Smooth muscle cell (in vitro differentiated cells): ENCODE data around the gene INPP5F. TPM values are rescaled to one million over a fixed set of nuclear protein-coding genes. Genes with fewer than 3 reads are reported as not detected.

Experiments
- DNase-seq: peaks from one replicate; lab custom pipeline; 2025; ENCODE audit not compliant: unreplicated experiment; lab: John Stamatoyannopoulos, UW
- H2AFZ ChIP-seq: fragments of 200-600 bp; sonication (generic); 2 replicates; pipeline ENCODE4 v1.6.0; 2016; ENCODE audit warnings: antibody characterized with exemption, low read depth, mild to moderate bottlenecking
- H3F3A ChIP-seq: fragments of 200-600 bp; sonication (generic); 2 replicates; pipeline ENCODE4 v1.6.0; 2017; ENCODE audit warnings: antibody characterized with exemption, low read depth
- H3K27ac ChIP-seq: fragments of 200-600 bp; sonication (generic); 2 replicates; pipeline ENCODE4 v1.5.1; 2016; ENCODE audit warnings: low read depth, mild to moderate bottlenecking
- H3K27me3 ChIP-seq: fragments of 200-600 bp; sonication (generic); 2 replicates; pipeline ENCODE4 v1.6.1; 2016; ENCODE audit warnings: low read depth, mild to moderate bottlenecking
- H3K36me3 ChIP-seq: fragments of 200-600 bp; sonication (generic); 2 replicates; pipeline ENCODE4 v1.5.1; 2016; ENCODE audit warnings: low read depth
- H3K4me1 ChIP-seq: fragments of 200-600 bp; sonication (generic); 2 replicates; pipeline ENCODE4 v1.5.1; 2016; ENCODE audit warnings: low read depth
- H3K4me2 ChIP-seq: fragments of 200-600 bp; sonication (generic); 2 replicates; pipeline ENCODE4 v1.6.0; 2016; ENCODE audit warnings: mild to moderate bottlenecking
- H3K4me3 ChIP-seq: fragments of 200-600 bp; sonication (generic); 2 replicates; pipeline ENCODE4 v1.5.1; 2016; ENCODE audit warnings: mild to moderate bottlenecking
- H3K79me2 ChIP-seq: fragments of 200-600 bp; sonication (generic); 2 replicates; pipeline ENCODE4 v1.6.0; 2016; ENCODE audit warnings: low read depth, mild to moderate bottlenecking
- H3K9ac ChIP-seq: fragments of 200-600 bp; sonication (generic); 2 replicates; pipeline ENCODE4 v1.6.0; 2016; ENCODE audit warnings: low read depth
- H3K9me3 ChIP-seq: fragments of 200-600 bp; sonication (generic); replicated peaks from 2 replicates; pipeline ENCODE4 v1.5.1; 2016; ENCODE audit warnings: low read depth
- H4K20me1 ChIP-seq: fragments of 200-600 bp; sonication (generic); 2 replicates; pipeline ENCODE4 v1.6.0; 2016; ENCODE audit warnings: low read depth
- WGBS: methylation state at CpG from one replicate; pipeline ENCODE4 v1.1.7; 2016; ENCODE audit warnings: low lambda C conversion rate; 5-methylcytosine and 5-hydroxymethylcytosine counted together
- polyA plus RNA-seq: library from polyadenylated mRNA; unstranded; fragments of >200 nt; fragmentation: Nextera tagmentation; extraction: Ambion mirVana; gene quantifications from 2 replicates; pipeline ENCODE4 v1.2.1, GENCODE V29; 2016
- total RNA-seq: library from RNA; depleted of rRNA; stranded (reverse); fragments of >200 nt; gene quantifications from 2 replicates; pipeline ENCODE4 v1.2.3, GENCODE V29; 2014
- TF ChIP-seq, protein P1 (sequence below): fragments of 200-600 bp; sonication (generic); IDR thresholded peaks from 2 replicates; pipeline ENCODE4 v1.5.1; 2017; ENCODE audit warnings: borderline replicate concordance, mild to moderate bottlenecking, antibody characterized with exemption; ENCODE audit not compliant: insufficient read depth, poor library complexity, severe bottlenecking

Gene INPP5F
- total and polyA plus RNA-seq, 2 experiments from 2014 or later = 15.9 to 106 TPM

DNA sequence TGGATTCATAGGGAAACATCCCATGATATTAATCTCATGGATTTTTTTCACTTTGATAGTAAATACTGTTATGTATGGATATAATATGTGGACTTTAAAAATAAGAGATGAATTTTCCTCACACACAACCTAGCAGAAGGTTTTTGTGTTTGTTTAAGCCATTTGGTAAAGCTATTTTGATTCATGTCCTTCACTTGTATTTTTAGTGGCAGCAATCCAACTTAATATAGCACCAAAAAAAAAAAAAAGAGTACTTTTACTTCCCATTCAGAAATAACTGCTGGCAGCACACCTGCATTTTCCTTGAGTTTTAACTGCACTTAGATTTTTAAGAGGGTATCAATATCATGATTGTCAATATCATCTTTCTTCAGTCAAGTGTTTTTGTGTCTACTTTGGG is 86.8 kb downstream of the INPP5F start:
- no peak for DNase-seq
- Histone ChIP-seq H2AFZ (no peak overlapping the region), H3K79me2 (no peaks in the 10 kb centered on the region), H3K4me1 (peaks cover 4% of the 10 kb centered on the region), H3F3A (peaks cover 4% of the 10 kb centered on the region), H3K9me3 (no peaks in the 10 kb centered on the region), H3K4me2 (no peak overlapping the region), H3K27ac (no peak overlapping the region), H3K9ac (no peak overlapping the region), H4K20me1 (no peaks in the 10 kb centered on the region), H3K4me3 (no peak overlapping the region), H3K36me3 (no peaks in the 10 kb centered on the region), H3K27me3 (no peaks in the 10 kb centered on the region)
- TF ChIP-seq, protein P1, sequence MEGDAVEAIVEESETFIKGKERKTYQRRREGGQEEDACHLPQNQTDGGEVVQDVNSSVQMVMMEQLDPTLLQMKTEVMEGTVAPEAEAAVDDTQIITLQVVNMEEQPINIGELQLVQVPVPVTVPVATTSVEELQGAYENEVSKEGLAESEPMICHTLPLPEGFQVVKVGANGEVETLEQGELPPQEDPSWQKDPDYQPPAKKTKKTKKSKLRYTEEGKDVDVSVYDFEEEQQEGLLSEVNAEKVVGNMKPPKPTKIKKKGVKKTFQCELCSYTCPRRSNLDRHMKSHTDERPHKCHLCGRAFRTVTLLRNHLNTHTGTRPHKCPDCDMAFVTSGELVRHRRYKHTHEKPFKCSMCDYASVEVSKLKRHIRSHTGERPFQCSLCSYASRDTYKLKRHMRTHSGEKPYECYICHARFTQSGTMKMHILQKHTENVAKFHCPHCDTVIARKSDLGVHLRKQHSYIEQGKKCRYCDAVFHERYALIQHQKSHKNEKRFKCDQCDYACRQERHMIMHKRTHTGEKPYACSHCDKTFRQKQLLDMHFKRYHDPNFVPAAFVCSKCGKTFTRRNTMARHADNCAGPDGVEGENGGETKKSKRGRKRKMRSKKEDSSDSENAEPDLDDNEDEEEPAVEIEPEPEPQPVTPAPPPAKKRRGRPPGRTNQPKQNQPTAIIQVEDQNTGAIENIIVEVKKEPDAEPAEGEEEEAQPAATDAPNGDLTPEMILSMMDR = no peak

DNA sequence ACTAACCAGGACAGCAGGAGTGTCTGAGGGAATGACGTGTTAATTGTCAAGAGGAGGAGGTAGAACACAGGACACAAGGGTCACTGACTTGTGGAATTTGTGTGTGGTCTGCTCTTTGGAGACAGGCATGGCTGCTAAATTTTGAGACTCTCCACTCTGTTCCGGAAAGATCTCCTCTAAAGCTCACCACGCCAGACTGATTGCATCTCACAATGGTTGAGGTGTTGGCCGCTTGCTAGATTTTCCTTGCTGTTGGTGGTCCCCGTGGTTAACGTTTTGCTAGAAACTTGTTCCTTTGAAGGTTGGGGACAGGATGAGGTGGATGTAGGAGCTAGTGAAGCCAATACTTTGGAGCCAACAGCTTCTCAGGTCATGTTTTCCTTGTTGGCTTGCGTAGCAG is 89.8 kb downstream of the INPP5F start:
- over 99% methylated on average over 7 of the region's 7 CpGs for WGBS
- Histone ChIP-seq H3K4me2 (no peak overlapping the region), H3K36me3 (no peaks in the 10 kb centered on the region), H3K27ac (no peak overlapping the region), H3K9me3 (no peaks in the 10 kb centered on the region), H3K27me3 (no peaks in the 10 kb centered on the region), H3K79me2 (peaks cover 21% of the 10 kb centered on the region), H3K9ac (no peak overlapping the region), H3F3A (peaks cover 3% of the 10 kb centered on the region), H3K4me1 (peaks cover 6% of the 10 kb centered on the region), H4K20me1 (peaks cover 14% of the 10 kb centered on the region), H3K4me3 (no peak overlapping the region), H2AFZ (no peak overlapping the region)
- TF ChIP-seq, protein P1 = no peak
- no peak for DNase-seq

DNA sequence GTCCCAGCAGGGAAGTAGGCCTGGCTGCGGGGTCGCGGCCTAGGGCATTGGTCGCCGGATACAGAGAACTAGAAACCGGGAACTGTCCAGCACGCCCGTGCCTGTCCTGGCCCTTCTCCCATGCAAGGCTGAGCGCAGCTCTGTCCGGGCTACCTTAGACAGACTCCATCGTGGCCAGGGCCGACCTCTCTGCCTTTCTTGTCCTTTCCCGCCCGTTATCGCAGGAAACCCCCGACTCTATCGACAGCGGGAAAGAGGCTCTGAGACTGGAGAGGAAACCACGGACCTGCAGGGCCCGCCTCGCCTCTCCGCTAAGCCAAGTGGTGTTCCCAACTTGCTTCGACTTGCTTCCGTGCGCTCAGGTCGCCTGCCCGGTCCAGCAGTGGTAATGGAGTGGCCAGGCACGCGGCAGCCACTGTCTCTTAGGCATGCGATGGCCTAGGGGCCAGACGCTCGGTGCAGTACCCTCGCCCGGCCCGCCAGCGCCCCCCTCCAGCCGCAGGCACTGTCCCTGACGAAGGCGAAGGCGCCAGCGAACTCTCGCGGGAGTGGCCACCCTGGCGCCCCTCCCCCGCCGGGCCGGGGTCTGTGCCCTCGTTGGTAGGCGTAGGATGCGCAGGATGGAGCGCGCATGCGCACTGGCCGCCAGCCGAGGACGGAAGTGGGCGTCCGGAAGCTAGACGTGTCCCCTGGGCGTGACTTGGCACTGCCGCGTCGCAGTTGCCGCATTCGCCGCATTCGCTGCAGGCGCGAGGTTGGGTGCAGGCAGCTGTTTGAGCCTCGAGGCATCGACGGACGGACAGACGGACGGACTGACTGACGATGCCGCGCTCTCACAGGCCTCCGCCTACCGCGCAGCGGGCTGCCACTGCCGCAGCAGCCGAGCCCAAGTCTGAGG is 92.4 kb downstream of the INPP5F start:
- peak overlapping the region; percentile 57 for H3K9ac ChIP-seq
- 40% methylated on average over 74 of the region's 84 CpGs for WGBS
- H3K4me2 ChIP-seq = peak overlapping the region; percentile 88
- peaks cover 30% of the 10 kb centered on the region for H3K79me2 ChIP-seq
- H3K36me3 ChIP-seq = peaks cover 3% of the 10 kb centered on the region
- H3K9me3 ChIP-seq = no peaks in the 10 kb centered on the region
- peaks cover 6% of the 10 kb centered on the region for H3K4me1 ChIP-seq
- peaks cover 8% of the 10 kb centered on the region for H3F3A ChIP-seq
- peak overlapping the region; percentile 81 for H2AFZ ChIP-seq
- peak overlapping the region; percentile 76 for H3K4me3 ChIP-seq
- H4K20me1 ChIP-seq = peaks cover 40% of the 10 kb centered on the region
- no peaks in the 10 kb centered on the region for H3K27me3 ChIP-seq
- H3K27ac ChIP-seq = peak overlapping the region; percentile 58
- TF ChIP-seq, protein P1 = peak; percentile 33
- peak; percentile 68 for DNase-seq
